ENCODE measurements around the gene USH1C. TPM values are rescaled to one million over a fixed set of nuclear protein-coding genes. Genes with fewer than 3 reads are reported as not detected.

The USH1C gene
- total RNA-seq, 1 experiment from 2014 or later, result 35.4 TPM

DNA sequence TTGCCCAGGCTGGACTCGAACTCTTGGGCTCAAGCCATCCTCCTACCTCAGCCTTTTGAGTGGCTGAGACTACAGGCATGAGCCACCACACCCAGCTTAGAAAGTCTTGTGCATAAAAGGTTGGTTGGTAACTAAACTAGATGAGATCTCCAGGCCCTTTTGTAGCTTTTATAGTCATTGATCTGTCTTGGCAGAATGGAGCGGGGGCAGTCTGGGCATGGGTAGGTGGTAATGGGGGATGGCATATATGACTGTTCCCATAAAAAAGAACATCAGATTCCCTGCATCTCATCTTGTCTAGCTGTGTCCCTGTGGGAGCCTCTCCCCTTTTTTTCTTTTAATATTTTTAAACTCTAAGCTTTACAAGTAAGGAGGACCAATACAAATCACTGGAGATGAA, 97.7 kb downstream of the USH1C start:
- no peak for DNase-seq (ENCODE audit: extremely low read depth, low read depth)

DNA sequence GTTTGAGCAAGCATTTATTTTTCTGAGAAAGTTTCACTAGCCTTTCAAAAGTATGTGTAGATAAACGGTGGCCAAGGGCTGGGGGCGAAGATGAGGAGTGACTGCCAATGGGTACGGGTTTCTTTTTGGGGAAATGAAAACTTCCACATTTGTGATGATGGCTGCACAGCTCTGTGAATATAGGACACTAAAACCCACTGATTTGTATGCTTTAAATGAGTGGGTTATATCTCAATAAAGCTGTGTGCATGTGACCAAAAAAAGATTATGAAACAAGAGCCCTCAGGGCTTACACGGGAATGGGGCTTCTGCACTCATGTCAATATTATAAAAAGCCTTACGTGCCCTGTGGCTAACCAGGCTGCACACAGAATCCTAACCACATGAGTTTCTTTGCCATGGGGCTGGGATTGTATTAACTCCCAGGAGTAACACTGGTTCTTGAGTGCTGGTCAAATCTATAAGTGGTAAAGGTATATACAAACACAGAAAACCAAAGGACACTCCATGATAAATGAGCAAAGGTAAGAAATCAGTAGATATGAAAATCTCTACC, 98.9 kb downstream of the USH1C start:
- no peak for DNase-seq (ENCODE audit: extremely low read depth, low read depth)

DNA sequence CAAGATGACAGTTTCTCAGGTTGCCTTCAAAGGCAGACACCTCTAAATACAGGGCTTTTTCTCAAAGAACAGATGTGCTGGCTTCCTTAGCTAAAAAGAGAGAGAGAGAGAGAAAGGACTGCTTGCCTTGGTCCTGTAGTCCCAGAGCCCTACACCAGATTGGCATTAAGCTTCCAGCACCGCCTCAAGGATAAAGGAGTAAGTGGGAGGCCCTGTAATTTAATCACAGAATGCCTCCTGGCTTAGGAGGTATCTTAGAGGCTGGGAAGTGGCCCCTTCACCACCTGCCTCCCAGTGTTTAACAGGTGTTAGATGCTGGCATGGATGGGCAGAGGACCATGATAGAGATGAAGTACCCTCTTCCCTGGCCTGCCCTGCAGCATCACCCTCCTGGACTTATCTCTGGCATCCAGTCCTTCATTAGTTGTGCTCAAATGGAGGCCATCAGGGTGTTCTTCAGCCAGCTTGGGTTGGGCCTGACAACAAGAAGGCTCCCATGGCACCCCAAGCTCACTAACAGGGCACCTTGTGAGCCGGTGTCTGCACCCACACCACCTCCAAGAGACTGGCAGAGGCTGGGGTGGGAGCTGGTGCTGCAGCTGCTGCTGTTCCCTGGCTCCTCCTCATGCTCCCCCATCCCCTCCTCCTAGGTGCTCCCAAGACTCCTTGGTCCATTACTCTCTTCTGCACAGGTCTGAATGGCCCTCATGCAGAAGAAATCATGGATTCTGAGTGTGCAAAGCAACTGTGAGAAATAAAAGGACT, 100.1 kb downstream of the USH1C start:
- no peak for DNase-seq (ENCODE audit: extremely low read depth, low read depth)

Other genes starting within 250 kb of the USH1C start
- 9.8 and 11.6 TPM in 2 replicates for gene NCR3LG1, start 192.6 kb downstream of the USH1C start, total RNA-seq (2014; rRNA removed; shearing (Covaris generic))
- gene KCNJ11, start 155.8 kb downstream of the USH1C start, total RNA-seq (2014; rRNA removed; shearing (Covaris generic)), result 0.74 and 0.81 TPM in 2 replicates
- not detected in 2 replicates for gene ABCC8, start 67.6 kb downstream of the USH1C start, total RNA-seq (2014; rRNA removed; shearing (Covaris generic))
- 0.06 TPM in 1 of 2 replicates, not detected in the other for gene OTOG, start 2.8 kb upstream of the USH1C start, total RNA-seq (2014; rRNA removed; shearing (Covaris generic))
- 0.15 TPM in 1 of 2 replicates, not detected in the other for gene MYOD1, start 175.2 kb upstream of the USH1C start, total RNA-seq (2014; rRNA removed; shearing (Covaris generic))
- not detected in 2 replicates for gene KCNC1, start 190.4 kb upstream of the USH1C start, total RNA-seq (2014; rRNA removed; shearing (Covaris generic))

Data from NCI-H460 (cell line).